Osteoblast (primary cell): ENCODE data around the gene OTOGL. TPM values are rescaled to one million over a fixed set of nuclear protein-coding genes. Genes with fewer than 3 reads are reported as not detected.

Experiments
- DNase-seq: peaks from one replicate; pipeline ENCODE4 v3.0.0; 2011; ENCODE audit warnings: low spot score, mixed read lengths; ENCODE audit not compliant: insufficient read length; ENCODE audit errors: missing footprints
- H2AFZ ChIP-seq: 2 replicates; pipeline ENCODE4 v1.6.0; 2011; ENCODE audit warnings: mild to moderate bottlenecking, low read length
- H3K27ac ChIP-seq: 2 replicates; pipeline ENCODE4 v1.5.1; 2011; ENCODE audit warnings: mild to moderate bottlenecking, low read depth, low read length, moderate library complexity
- H3K27me3 ChIP-seq: 2 replicates; pipeline ENCODE4 v1.6.0; 2012; ENCODE audit warnings: mild to moderate bottlenecking, control low read depth, inconsistent platforms, low read length, moderate library complexity; ENCODE audit not compliant: insufficient read depth
- H3K36me3 ChIP-seq: 2 replicates; pipeline ENCODE4 v1.5.1; 2011; ENCODE audit warnings: mild to moderate bottlenecking, low read length, control low read depth, moderate library complexity; ENCODE audit not compliant: insufficient read depth
- H3K4me1 ChIP-seq: 2 replicates; pipeline ENCODE4 v1.5.1; 2011; ENCODE audit warnings: mild to moderate bottlenecking, low read length, control low read depth, moderate library complexity; ENCODE audit not compliant: insufficient read depth
- H3K4me2 ChIP-seq: 2 replicates; pipeline ENCODE4 v1.6.0; 2011; ENCODE audit warnings: mild to moderate bottlenecking, low read length; ENCODE audit not compliant: insufficient read depth
- H3K4me3 ChIP-seq: fragments of 200-600 bp; sonication (generic); 3 replicates; pipeline ENCODE4 v1.5.1; 2012; ENCODE audit warnings: mild to moderate bottlenecking, low read length, inconsistent platforms; ENCODE audit not compliant: insufficient read depth
- H3K79me2 ChIP-seq: 2 replicates; pipeline ENCODE4 v1.6.0; 2012; ENCODE audit warnings: mild to moderate bottlenecking, low read length, control low read depth, inconsistent platforms; ENCODE audit not compliant: insufficient read depth
- H3K9me3 ChIP-seq: 2 replicates; pipeline ENCODE4 v1.5.1; 2011; ENCODE audit warnings: low read depth, low read length, control low read depth
- H4K20me1 ChIP-seq: 2 replicates; pipeline ENCODE4 v1.6.0; 2012; ENCODE audit warnings: mild to moderate bottlenecking, low read length, control low read depth; ENCODE audit not compliant: insufficient read depth
- CTCF ChIP-seq: IDR thresholded peaks from 2 replicates; pipeline ENCODE4 v1.5.1; 2011; ENCODE audit warnings: mild to moderate bottlenecking, low read depth, low read length, moderate library complexity; ENCODE audit errors: extremely low read depth
- total RNA-seq: library from RNA; depleted of rRNA; stranded (reverse); fragments of >200 nt; gene quantifications from 2 replicates; pipeline ENCODE4 v1.2.3, GENCODE V29; 2012

OTOGL gene
- total RNA-seq, 1 donor = 0.36 TPM

GRCh38 chr12:80056845-80057244, 42.5 kb upstream of the OTOGL start:
- Histone ChIP-seq H3K79me2 (no peaks in the 10 kb centered on the region), H3K27me3 (no peaks in the 10 kb centered on the region), H3K4me2 (no peak overlapping the region), H2AFZ (no peak overlapping the region), H4K20me1 (no peaks in the 10 kb centered on the region), H3K9me3 (no peaks in the 10 kb centered on the region), H3K4me1 (peaks cover 14% of the 10 kb centered on the region), H3K36me3 (no peaks in the 10 kb centered on the region), H3K27ac (no peak overlapping the region), H3K4me3 (no peak overlapping the region)
- no peak for TF ChIP-seq CTCF
- peak; percentile 29 for DNase-seq

- H3K4me3 ChIP-seq = no peak overlapping the region
- no peaks in the 10 kb centered on the region for H4K20me1 ChIP-seq
- H3K4me2 ChIP-seq = no peak overlapping the region
- peaks cover 3% of the 10 kb centered on the region for H3K4me1 ChIP-seq
- H3K36me3 ChIP-seq = no peaks in the 10 kb centered on the region
- no peak for DNase-seq
- H2AFZ ChIP-seq = no peak overlapping the region
- no peaks in the 10 kb centered on the region for H3K27me3 ChIP-seq
- no peaks in the 10 kb centered on the region for H3K79me2 ChIP-seq
- no peak for TF ChIP-seq CTCF
- no peaks in the 10 kb centered on the region for H3K9me3 ChIP-seq
- H3K27ac ChIP-seq = no peak overlapping the region
Observed at GRCh38 chr12:80058586-80058985, 40.8 kb upstream of the OTOGL start.

- Histone ChIP-seq H3K36me3 (no peaks in the 10 kb centered on the region), H3K27ac (no peak overlapping the region), H3K79me2 (no peaks in the 10 kb centered on the region), H4K20me1 (no peaks in the 10 kb centered on the region), H3K4me2 (no peak overlapping the region), H3K9me3 (no peaks in the 10 kb centered on the region), H3K4me1 (no peaks in the 10 kb centered on the region), H3K4me3 (no peak overlapping the region), H3K27me3 (no peaks in the 10 kb centered on the region), H2AFZ (no peak overlapping the region)
- no peak for TF ChIP-seq CTCF
- DNase-seq = no peak
Observed at GRCh38 chr12:80059102-80059501, 40.2 kb upstream of the OTOGL start.

- Histone ChIP-seq H4K20me1 (no peaks in the 10 kb centered on the region), H3K27me3 (no peaks in the 10 kb centered on the region), H2AFZ (no peak overlapping the region), H3K4me3 (no peak overlapping the region), H3K9me3 (no peaks in the 10 kb centered on the region), H3K36me3 (no peaks in the 10 kb centered on the region), H3K4me2 (no peak overlapping the region), H3K79me2 (no peaks in the 10 kb centered on the region), H3K27ac (no peak overlapping the region), H3K4me1 (no peaks in the 10 kb centered on the region)
- TF ChIP-seq CTCF = no peak
- no peak for DNase-seq
Observed at GRCh38 chr12:80059875-80060274, 39.5 kb upstream of the OTOGL start.
